ENCODE data around the gene ZNF662. TPM values are rescaled to one million over a fixed set of nuclear protein-coding genes. Genes with fewer than 3 reads are reported as not detected.

The ZNF662 gene
- total RNA-seq, 2 donors from 2014 or later, result 5.2 to 6.3 TPM

DNA sequence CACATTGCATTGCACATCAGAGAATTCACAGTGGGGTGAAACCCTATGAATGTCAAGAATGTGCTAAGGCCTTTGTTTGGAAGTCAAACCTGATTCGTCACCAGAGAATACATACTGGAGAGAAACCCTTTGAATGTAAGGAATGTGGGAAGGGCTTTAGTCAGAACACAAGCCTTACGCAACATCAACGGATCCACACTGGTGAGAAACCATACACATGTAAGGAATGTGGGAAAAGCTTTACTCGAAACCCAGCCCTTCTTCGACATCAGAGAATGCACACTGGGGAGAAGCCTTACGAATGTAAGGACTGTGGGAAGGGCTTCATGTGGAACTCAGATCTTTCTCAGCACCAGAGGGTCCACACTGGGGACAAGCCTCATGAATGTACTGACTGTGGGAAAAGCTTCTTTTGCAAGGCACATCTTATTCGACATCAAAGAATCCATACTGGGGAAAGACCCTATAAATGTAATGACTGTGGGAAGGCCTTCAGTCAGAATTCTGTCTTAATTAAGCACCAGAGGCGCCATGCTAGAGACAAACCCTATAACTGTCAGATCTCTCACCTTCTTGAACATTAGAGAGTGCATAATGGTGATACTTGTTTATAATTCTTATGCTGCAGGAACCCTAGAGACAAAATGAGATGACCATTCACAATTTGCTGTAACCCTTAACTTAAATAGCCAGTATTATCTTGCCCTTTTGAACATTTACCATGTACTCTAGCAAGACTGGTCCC, 9.0 kb downstream of the ZNF662 start:
- ATAC-seq (no peak), DNase-seq (no peak)
- intact Hi-C loops (cut with DNase I), result no loop called here

GRCh38 chr3:42923606-42924005, 17.7 kb downstream of the ZNF662 start:
- intact Hi-C loops (cut with DNase I), result no loop called here
- no peak for DNase-seq
- ATAC-seq, result no peak

DNA sequence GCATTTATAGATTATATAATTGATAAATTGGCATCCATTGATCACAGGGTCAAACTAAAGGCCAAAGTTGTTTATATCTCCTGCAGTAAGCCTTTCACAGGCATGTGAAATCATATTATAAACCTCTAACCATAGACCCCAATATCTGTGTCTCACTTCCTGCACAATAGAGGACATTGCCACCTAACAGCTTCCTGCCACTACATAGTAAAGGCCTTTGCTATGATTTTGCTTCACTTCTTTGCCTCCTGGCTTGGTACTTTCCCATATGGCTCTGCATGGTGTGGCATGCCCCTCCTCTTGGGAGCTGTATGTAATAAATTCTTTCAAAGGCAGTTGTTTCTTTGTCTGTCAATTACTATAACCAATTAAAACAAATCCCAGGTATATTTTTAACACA, 20.4 kb downstream of the ZNF662 start:
- DNase-seq, result no peak
- no peak for ATAC-seq
- intact Hi-C loops (cut with DNase I), result no loop called here

DNA sequence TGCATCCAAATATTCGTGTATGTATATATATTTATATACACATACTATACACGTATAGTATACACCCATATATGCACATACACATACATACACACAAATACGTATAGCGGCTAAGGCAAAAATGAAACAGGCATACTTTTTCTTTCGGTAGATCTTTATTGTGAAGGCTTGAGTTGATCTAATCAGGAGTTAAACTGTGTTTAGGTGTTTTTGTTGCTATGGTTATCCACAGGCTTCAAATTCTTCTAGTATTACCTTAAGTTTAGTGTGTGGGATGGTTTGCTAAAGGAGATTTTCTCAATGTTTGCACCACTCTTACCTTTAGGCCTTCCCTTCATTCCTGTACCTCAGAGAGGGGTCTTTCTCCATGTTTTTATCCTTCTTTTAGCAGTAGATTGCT, 28.2 kb downstream of the ZNF662 start:
- intact Hi-C loops (cut with DNase I), result no loop called here
- no peak for ATAC-seq
- no peak for DNase-seq

DNA sequence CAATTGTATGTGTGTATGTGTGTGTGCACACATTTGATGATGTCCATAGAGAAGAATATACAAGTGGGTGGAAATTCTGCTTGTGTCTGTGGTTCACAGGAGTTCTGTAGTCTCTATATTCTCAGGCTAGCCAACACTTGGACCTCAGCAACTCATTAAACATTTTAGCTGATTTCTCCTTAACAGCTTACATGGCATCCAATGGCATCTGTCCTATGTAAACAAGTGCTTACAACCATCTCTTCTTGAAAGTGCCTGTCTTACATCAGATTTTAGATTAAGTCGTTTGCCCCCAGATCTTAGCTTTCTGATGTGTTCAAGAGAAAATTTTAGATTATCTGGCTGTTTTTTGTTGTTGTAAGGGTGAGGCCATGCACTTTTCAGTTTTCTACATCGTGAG, 29.0 kb downstream of the ZNF662 start:
- DNase-seq, result no peak
- no peak for ATAC-seq

DNA sequence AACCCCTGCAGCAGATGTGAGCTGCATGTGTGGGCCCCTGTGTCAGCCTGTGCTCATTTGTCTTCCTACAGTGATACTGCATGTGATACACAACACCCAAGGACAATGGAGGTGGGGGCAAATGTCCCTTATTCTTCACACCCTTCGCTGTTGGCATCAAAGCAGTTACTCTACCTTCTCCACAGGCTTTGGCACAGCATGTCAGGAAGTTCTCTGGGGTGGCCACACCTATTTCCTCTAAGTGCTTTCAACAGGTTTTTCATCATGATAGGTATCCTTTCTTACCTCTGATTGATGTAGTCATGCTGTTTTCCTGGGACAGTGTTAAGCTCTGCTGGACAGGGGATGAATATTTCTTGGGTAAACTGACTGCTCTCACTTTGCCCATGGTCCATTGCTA, 29.5 kb downstream of the ZNF662 start:
- ATAC-seq (no peak), DNase-seq (no peak)
- intact Hi-C loops (cut with DNase I), result no loop called here

More for the DNA sequence above, 29.0 kb downstream of the ZNF662 start:
- intact Hi-C loops (cut with DNase I), result no loop called here

GRCh38 chr3:42936157-42936981, 30.4 kb downstream of the ZNF662 start:
- ATAC-seq, result peak in 1 of 2 donors; percentile 70
- intact Hi-C loops (cut with DNase I), result no loop called here
- peak; percentile 47 for DNase-seq

DNA sequence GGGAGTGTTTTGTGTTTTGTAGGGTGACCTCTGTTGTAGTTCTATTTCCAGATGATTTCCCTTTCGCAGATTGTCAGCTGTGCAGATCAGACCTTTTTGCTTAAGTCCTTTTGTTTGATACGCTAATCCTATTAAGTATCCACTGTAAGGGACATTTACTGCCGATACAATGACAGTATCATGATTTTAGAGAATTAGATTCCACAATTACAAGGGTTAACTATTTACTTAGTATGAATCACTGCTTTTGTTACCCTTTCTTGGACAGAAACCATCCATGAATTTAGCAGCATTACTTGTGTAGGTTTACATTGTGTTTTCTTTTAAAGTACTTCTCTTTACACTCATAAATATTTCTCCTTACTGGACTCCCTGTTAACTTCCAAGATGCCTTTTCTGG, 31.4 kb downstream of the ZNF662 start:
- no peak for ATAC-seq
- no peak for DNase-seq
- intact Hi-C loops (cut with DNase I), result no loop called here

DNA sequence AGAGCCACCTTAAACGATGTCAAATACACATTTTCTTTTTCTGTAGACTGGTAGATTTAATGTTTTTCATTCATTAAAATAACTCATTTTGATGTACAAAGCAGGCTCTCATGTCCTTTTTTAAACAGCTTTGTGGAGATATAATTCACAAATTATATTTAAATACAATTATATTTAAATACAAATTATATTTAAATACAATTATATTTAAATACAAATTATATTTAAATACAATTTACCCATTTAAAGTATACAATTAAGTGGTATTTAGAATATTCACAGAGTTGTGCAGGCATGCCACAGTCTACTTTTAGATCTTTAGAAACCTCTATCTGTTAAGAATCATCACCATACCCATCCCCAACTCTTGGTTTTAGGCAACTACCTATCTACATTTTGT, 36.8 kb downstream of the ZNF662 start:
- DNase-seq (no peak), ATAC-seq (no peak)
- intact Hi-C loops (cut with DNase I), result no loop called here

DNA sequence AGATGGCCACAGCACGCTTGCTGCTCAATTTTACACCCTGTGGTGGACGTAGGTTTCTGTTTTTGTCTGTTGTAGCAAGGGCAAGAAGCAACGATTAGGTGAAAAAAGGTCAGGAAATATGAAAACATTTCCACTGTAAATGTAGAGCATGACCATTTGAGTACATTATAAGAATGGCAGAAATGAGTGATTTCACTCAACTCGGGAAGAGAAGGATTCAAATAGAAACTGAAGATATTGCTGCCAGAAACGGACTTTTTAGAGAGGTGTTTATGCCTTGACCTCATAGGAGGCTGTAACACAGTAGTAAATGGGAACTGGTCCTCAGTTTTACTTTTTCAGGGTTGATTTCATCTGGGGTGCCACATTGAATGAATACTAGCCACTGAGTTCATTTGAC, 40.1 kb downstream of the ZNF662 start:
- ATAC-seq (no peak), DNase-seq (no peak)
- intact Hi-C loops (cut with DNase I), result no loop called here

- intact Hi-C loops (cut with DNase I), result no loop called here
- no peak for DNase-seq
- no peak for ATAC-seq
Observed at GRCh38 chr3:42957573-42957972, 51.6 kb downstream of the ZNF662 start.

DNA sequence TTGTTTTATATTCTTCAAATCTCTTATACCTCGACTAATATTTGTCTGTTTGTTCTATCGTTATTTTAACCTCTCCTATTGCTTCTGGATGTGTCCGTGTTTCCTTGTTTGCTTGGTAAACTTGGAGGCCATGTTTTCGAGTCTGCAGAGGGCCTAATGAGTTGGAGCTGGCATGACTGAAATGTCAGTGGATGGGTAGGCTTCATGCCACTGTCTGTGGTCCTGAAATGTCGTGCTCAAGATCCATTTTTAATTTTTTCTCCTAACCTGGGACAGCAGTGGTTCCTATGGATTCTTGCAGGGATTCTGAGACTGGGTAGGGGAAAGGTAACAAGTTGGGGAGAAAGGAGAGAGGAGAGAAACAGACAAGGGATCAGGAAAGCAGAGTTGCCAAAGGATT, 54.3 kb downstream of the ZNF662 start:
- intact Hi-C loops (cut with DNase I), result loop anchor here (2.0 to 5.0 kb wide), 3 partner anchors 195 to 542 kb away; no protein-coding TSS in a partner anchor
- no peak for DNase-seq
- no peak for ATAC-seq

- intact Hi-C loops (cut with DNase I), result loop anchor here (2.0 to 5.0 kb wide), 3 partner anchors 194 to 542 kb away; no protein-coding TSS in a partner anchor
- no peak for DNase-seq
- no peak for ATAC-seq
Observed at GRCh38 chr3:42960786-42961185, 54.8 kb downstream of the ZNF662 start.

GRCh38 chr3:42961633-42962032, 55.7 kb downstream of the ZNF662 start:
- intact Hi-C loops (cut with DNase I), result loop anchor here (2.0 to 5.0 kb wide), 3 partner anchors 193 to 541 kb away; no protein-coding TSS in a partner anchor
- DNase-seq, result peak; percentile 28
- peak; percentile 57 to 74 for ATAC-seq

DNA sequence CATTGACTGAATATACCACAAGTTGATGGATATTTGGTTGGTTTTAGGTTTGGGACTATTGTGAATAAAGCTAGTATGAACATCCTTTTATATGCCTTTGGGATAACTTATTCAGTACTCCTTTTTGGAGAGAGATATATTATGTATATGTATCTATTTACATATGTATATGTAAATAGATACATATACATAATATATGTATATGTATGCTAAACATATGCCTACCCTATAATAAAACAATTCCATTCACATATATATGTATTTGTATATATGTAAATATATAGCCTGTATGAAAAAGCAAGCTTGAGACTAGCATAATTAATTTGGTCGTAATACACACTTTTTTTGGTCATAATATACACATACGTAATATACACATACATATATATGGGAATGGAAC, 57.3 kb downstream of the ZNF662 start:
- no peak for ATAC-seq
- intact Hi-C loops (cut with DNase I), result loop anchor here (5.0 kb wide), 2 partner anchors 194 to 539 kb away; no protein-coding TSS in a partner anchor
- no peak for DNase-seq

DNA sequence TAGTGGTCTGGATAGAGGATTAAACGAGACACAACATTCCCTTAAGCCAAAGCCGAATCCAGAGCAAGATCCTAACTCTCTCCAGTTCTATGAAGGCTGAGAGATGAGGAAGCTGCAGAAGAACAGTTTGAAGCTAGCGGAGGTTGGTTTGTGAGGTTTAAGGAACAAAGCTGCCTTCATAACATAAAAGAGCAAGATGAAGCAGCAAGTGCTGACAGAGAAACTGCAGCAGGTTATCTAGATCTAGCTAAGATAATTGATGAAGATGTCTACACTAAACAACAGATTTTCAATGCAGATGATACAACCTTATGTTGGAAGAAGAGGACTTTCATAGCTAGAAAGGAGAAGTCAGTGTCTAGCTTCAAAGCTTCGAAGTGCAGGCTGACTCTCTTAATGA, 58.3 kb downstream of the ZNF662 start:
- intact Hi-C loops (cut with DNase I), result loop anchor here (5.0 kb wide), 2 partner anchors 193 to 538 kb away; no protein-coding TSS in a partner anchor
- ATAC-seq, result no peak

More for the DNA sequence above, 58.3 kb downstream of the ZNF662 start:
- no peak for DNase-seq
